ENCODE data around the gene GAB3. TPM values are rescaled to one million over a fixed set of nuclear protein-coding genes. Genes with fewer than 3 reads are reported as not detected.

The GAB3 gene
- total RNA-seq, 1 donor from 2014 or later, result 0.14 TPM

DNA sequence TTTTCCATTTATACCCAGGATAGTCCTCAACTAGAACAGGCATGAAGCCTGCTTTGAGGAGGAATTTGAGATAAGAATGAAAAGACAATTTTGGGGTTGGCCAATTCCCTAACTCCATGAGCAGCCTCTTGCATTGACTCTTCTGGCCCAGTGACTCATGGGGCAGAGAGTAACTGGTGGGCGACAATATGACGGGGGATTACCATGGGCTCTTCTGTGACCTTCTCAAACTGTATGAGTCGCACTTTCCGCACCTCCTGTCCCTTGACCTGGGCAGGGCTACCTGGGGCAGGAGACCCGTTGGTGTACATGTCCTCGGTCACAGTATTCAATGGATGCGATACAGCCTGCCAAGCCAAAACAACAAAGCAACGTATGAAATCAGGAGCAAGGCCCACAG, 41.1 kb upstream of the GAB3 start:
- TF ChIP-seq, protein P1, sequence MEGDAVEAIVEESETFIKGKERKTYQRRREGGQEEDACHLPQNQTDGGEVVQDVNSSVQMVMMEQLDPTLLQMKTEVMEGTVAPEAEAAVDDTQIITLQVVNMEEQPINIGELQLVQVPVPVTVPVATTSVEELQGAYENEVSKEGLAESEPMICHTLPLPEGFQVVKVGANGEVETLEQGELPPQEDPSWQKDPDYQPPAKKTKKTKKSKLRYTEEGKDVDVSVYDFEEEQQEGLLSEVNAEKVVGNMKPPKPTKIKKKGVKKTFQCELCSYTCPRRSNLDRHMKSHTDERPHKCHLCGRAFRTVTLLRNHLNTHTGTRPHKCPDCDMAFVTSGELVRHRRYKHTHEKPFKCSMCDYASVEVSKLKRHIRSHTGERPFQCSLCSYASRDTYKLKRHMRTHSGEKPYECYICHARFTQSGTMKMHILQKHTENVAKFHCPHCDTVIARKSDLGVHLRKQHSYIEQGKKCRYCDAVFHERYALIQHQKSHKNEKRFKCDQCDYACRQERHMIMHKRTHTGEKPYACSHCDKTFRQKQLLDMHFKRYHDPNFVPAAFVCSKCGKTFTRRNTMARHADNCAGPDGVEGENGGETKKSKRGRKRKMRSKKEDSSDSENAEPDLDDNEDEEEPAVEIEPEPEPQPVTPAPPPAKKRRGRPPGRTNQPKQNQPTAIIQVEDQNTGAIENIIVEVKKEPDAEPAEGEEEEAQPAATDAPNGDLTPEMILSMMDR (IDR thresholded peaks at IDR 0.05; ENCODE audit: unreplicated experiment), result no peak
- no peak for DNase-seq (ENCODE audit: low spot score, unreplicated experiment)
- no peaks in the 10 kb centered on the region for H3K4me1 Mint-ChIP-seq (ENCODE audit: low read depth)
- no peaks in the 10 kb centered on the region for H3K36me3 Mint-ChIP-seq (ENCODE audit: insufficient read depth)
- H3K27ac Mint-ChIP-seq, result no peak overlapping the region
- H3K4me3 Mint-ChIP-seq (ENCODE audit: low read depth), result no peak overlapping the region
- H3K27me3 Mint-ChIP-seq, result peaks cover 3% of the 10 kb centered on the region
- peaks cover 25% of the 10 kb centered on the region for H3K9me3 Mint-ChIP-seq (ENCODE audit: low read depth)

GRCh38 chrX:154791467-154791866, 40.6 kb upstream of the GAB3 start:
- no peak overlapping the region for H3K4me3 Mint-ChIP-seq (ENCODE audit: low read depth)
- no peak for DNase-seq (ENCODE audit: low spot score, unreplicated experiment)
- peaks cover under 1% of the 10 kb centered on the region for H3K27me3 Mint-ChIP-seq
- TF ChIP-seq, protein P1 (IDR thresholded peaks at IDR 0.05; ENCODE audit: unreplicated experiment), result no peak
- no peaks in the 10 kb centered on the region for H3K36me3 Mint-ChIP-seq (ENCODE audit: insufficient read depth)
- H3K9me3 Mint-ChIP-seq (ENCODE audit: low read depth), result peaks cover 24% of the 10 kb centered on the region
- no peak overlapping the region for H3K27ac Mint-ChIP-seq
- no peaks in the 10 kb centered on the region for H3K4me1 Mint-ChIP-seq (ENCODE audit: low read depth)

GRCh38 chrX:154785716-154786115, 34.8 kb upstream of the GAB3 start:
- Mint-ChIP-seq H3K27me3 (no peaks in the 10 kb centered on the region), H3K9me3 (ENCODE audit: low read depth) (peaks cover 23% of the 10 kb centered on the region), H3K27ac (no peak overlapping the region), H3K36me3 (ENCODE audit: insufficient read depth) (peaks cover 2% of the 10 kb centered on the region), H3K4me1 (ENCODE audit: low read depth) (no peaks in the 10 kb centered on the region), H3K4me3 (ENCODE audit: low read depth) (no peak overlapping the region)
- TF ChIP-seq, protein P1 (IDR thresholded peaks at IDR 0.05; ENCODE audit: unreplicated experiment), result no peak
- DNase-seq (ENCODE audit: low spot score, unreplicated experiment), result no peak

DNA sequence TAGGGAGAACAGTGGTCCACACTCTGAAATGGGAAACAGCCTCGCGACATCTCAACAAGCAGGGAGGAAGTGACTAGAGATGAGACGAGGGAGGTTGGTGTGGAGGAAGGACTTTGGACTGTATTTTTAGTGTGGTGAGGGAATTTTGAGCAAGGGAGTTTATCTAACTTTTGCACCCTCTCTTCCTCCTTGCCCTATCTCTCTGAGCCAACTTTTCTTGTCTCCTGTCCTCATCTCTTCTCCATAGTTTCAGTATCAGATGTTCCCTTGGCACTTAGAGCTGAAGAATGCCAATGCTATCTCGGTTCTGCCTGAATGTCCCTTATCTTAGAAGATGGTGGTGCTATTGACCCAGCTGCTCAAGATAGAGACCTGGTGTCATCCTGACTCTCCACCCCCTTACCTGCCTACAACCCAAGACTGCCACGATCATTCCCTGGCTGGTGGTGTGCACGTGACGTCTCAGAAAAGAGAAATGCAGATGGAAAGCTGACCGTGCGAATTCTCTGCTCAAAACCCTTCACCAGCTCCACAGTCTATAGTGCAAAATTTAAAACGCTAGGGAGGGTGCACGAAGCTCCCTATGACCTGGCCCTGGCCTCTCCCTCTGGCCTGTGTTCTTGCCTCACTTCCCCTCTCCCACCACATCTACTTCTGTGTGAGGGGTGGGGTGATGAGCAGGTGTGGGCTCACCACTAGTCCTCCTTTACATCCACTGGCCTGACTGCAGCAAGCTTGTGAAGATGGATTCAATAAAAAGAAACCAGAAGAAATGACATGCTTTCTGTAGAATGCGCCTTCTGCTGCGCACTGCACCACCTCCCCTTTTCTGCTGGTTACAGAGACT, 33.5 kb upstream of the GAB3 start:
- H3K4me1 Mint-ChIP-seq (ENCODE audit: low read depth), result no peaks in the 10 kb centered on the region
- H3K27me3 Mint-ChIP-seq, result no peaks in the 10 kb centered on the region
- peaks cover 2% of the 10 kb centered on the region for H3K36me3 Mint-ChIP-seq (ENCODE audit: insufficient read depth)
- H3K27ac Mint-ChIP-seq, result no peak overlapping the region
- peaks cover 20% of the 10 kb centered on the region for H3K9me3 Mint-ChIP-seq (ENCODE audit: low read depth)
- TF ChIP-seq, protein P1 (IDR thresholded peaks at IDR 0.05; ENCODE audit: unreplicated experiment), result no peak
- H3K4me3 Mint-ChIP-seq (ENCODE audit: low read depth), result no peak overlapping the region
- no peak for DNase-seq (ENCODE audit: low spot score, unreplicated experiment)

DNA sequence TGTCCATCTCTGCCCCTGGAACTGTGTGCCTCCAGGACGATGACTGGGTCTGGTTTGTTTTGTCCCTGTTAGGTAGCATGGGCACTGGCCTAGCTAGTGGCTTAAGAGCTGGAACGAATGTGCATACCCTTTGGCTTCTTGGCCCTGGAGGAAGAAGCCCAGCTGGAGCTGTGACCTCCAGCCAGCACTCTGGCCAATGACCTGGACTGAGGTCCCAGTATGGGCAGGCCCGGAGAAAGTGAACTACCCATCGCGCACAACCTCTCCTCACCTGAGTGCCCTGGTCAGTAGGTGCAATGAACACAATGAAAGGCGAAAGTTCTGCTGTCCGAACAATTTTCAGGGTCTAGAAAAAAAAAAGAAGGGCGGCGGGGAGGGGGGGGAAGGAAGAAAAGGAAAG, 30.1 kb upstream of the GAB3 start:
- H3K4me1 Mint-ChIP-seq (ENCODE audit: low read depth), result no peaks in the 10 kb centered on the region
- no peak for DNase-seq (ENCODE audit: low spot score, unreplicated experiment)
- TF ChIP-seq, protein P1 (IDR thresholded peaks at IDR 0.05; ENCODE audit: unreplicated experiment), result no peak
- peaks cover 18% of the 10 kb centered on the region for H3K9me3 Mint-ChIP-seq (ENCODE audit: low read depth)
- H3K27ac Mint-ChIP-seq, result no peak overlapping the region
- no peak overlapping the region for H3K4me3 Mint-ChIP-seq (ENCODE audit: low read depth)
- peaks cover 11% of the 10 kb centered on the region for H3K36me3 Mint-ChIP-seq (ENCODE audit: insufficient read depth)
- H3K27me3 Mint-ChIP-seq, result no peaks in the 10 kb centered on the region

All from progenitor cell of endocrine pancreas (in vitro differentiated cells).